GM18505 (cell line): ENCODE data around the gene SGO1.
A peak's percentile ranks its signal among the peaks of the same experiment; 100 is the strongest.
"Not testable (repeated sequence)": the region's sequence is repeated elsewhere in the genome, so short reads cannot be mapped to it uniquely, and the experiment has no call there.

Source experiments
- ATAC-seq: cut with Tn5 transposase; IDR thresholded peaks from one replicate; pipeline ENCODE4 v1.9.1; 2021; ENCODE audit not compliant: unreplicated experiment
- POLR2A ChIP-seq: IDR thresholded peaks from 4 replicates; pipeline ENCODE4 v1.6.1; 2011; ENCODE audit warnings: borderline replicate concordance; ENCODE audit not compliant: insufficient read depth, insufficient read length; ENCODE audit errors: extremely low read depth

Gene SGO1

GRCh38 chr3:20185679-20186599, at the start of gene SGO1:
Gene SGO1, minus strand, starts transcription at chr3:20186206. Its CDS starts 2,179 bp downstream, at chr3:20184027.
- peak; percentile 85 for TF ChIP-seq POLR2A
- ATAC-seq = peak; percentile 93

- ATAC-seq = no peak
- TF ChIP-seq POLR2A = no peak
Measured at GRCh38 chr3:20235796-20236195, 49.8 kb upstream of the SGO1 start.

- no peak for TF ChIP-seq POLR2A
- ATAC-seq = no peak
Measured at GRCh38 chr3:20232906-20233780, 47.1 kb upstream of the SGO1 start.

GRCh38 chr3:20230954-20231353, 44.9 kb upstream of the SGO1 start:
- ATAC-seq = no peak
- no peak for TF ChIP-seq POLR2A

- no peak for ATAC-seq
- no peak for TF ChIP-seq POLR2A
Measured at GRCh38 chr3:20225769-20226168, 39.8 kb upstream of the SGO1 start.

- TF ChIP-seq POLR2A = no peak
- no peak for ATAC-seq
Measured at GRCh38 chr3:20222274-20222673, 36.3 kb upstream of the SGO1 start.

DNA sequence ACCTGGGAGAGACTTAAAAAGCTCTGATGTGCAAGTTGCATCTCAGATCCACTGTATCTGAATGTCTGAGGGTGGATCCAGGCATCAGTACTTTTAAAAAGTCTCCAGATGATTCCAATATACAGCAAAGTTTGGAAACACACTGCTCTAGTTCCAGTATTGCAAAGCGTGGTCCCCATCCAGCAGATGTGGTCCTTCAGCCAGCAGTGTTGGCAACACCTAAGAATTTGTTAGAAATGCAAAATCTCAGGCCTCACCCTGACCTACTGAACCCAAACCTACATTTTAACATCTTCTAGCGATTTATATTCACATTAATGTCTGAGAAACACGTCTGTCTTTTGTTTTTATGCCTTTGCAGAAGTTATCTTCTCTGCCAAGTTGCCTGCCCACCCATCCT, 32.2 kb upstream of the SGO1 start:
- no peak for TF ChIP-seq POLR2A
- no peak for ATAC-seq

DNA sequence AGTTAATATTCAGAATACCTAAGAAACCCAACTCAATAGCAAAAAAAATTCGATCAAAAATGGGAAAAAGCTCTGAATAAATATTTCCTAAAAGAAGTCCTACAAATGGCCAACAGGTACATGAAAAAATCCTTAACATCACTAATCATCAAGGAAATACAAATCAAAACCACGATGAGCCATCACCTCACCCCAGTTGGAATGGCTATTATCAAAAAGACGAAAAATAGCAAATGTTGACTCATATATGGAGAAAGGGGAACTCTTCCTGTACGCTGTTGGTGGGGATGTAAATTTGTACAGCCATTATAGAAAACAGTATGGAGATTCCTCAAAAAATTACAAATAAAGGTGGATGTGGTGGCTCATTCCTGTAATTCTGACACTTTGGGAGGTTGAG, 29.6 kb upstream of the SGO1 start:
- no peak for ATAC-seq
- no peak for TF ChIP-seq POLR2A

DNA sequence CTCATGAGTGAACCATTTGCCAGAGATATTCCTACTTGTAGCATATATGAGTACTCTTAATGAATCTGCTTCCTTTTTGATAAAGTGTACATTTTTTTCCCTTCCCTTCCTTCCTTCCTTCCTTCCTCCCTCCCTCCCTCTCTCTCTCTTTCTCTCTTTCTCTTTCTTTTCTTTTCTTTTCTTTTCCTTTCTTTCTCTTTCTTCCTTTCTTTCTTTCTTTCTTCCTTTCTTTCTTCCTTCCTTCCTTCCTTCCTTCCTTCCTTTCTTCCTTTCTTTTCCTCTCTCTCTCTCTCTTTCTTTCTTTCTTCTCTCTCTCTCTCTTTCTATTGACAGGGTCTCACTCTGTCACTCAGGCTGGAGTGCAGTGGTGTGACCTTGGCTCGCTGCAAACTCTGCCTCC, 27.5 kb upstream of the SGO1 start:
- not testable (repeated sequence) for ATAC-seq

- ATAC-seq = not testable (repeated sequence)
Measured at GRCh38 chr3:20207945-20208344, 21.9 kb upstream of the SGO1 start.

- not testable (repeated sequence) for ATAC-seq
Measured at GRCh38 chr3:20205898-20206297, 19.9 kb upstream of the SGO1 start.

- no peak for ATAC-seq
- no peak for TF ChIP-seq POLR2A
Measured at GRCh38 chr3:20201143-20201542, 15.1 kb upstream of the SGO1 start.

DNA sequence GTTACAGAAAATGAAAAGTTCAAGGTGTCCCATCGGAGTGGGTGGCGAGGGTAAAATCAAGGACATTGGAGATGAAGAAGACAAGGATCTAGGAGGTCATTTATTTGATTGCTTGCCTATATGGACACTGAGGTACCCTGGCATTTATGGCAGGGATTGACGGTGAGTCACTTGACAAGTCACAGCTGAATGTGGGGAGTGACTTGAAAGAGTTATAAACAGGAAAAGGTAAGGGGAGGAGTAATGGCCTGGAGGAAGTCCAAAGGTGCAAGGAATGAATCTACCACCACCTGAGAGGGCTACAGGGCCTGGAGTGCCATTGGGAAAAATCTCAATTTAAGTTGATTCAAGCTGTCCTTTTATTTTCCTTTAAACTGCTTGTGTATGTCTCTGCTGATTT, 11.8 kb upstream of the SGO1 start:
- ATAC-seq = no peak
- no peak for TF ChIP-seq POLR2A
